Mammary epithelial cell (primary cell): ENCODE results near the gene MT1B.

Experiments used
- EZH2 ChIP-seq: IDR thresholded peaks from 2 replicates; pipeline ENCODE4 v1.6.1; 2012; ENCODE audit warnings: low read length, inconsistent platforms, borderline replicate concordance
- TF ChIP-seq, protein P1 (sequence below), 2 donors: IDR thresholded peaks in 1 of 2; conservative IDR thresholded peaks in 1 of 2; 2 replicates each; pipeline ENCODE4 v1.5.1; 2011 to 2012; ENCODE audit warnings: inconsistent platforms in 2 of 2, low read length in 2 of 2, mild to moderate bottlenecking in 2 of 2, control low read depth in 1 of 2, low read depth in 1 of 2; ENCODE audit not compliant: insufficient read depth in 1 of 2; ENCODE audit errors: extremely low read depth in 1 of 2

- TF ChIP-seq, protein P1, sequence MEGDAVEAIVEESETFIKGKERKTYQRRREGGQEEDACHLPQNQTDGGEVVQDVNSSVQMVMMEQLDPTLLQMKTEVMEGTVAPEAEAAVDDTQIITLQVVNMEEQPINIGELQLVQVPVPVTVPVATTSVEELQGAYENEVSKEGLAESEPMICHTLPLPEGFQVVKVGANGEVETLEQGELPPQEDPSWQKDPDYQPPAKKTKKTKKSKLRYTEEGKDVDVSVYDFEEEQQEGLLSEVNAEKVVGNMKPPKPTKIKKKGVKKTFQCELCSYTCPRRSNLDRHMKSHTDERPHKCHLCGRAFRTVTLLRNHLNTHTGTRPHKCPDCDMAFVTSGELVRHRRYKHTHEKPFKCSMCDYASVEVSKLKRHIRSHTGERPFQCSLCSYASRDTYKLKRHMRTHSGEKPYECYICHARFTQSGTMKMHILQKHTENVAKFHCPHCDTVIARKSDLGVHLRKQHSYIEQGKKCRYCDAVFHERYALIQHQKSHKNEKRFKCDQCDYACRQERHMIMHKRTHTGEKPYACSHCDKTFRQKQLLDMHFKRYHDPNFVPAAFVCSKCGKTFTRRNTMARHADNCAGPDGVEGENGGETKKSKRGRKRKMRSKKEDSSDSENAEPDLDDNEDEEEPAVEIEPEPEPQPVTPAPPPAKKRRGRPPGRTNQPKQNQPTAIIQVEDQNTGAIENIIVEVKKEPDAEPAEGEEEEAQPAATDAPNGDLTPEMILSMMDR (conservative IDR thresholded peaks at IDR 0.05 in 1 of 2, IDR thresholded peaks at IDR 0.05 in 1 of 2; ENCODE audit: extremely low read depth in 1 of 2, insufficient read depth in 1 of 2, low read depth in 1 of 2, low read length in 2 of 2): no peak
- no peak for TF ChIP-seq EZH2
Observed at GRCh38 chr16:56634715-56635440, 16.8 kb upstream of the MT1B start.
